ENCODE results near the gene PLCG1.

- TF ChIP-seq CTCF (IDR thresholded peaks at IDR 0.05), result no peak
- no peak for TF ChIP-seq POLR2A (IDR thresholded peaks at IDR 0.05)
Measured at GRCh38 chr20:41182296-41183212, 45.2 kb downstream of the PLCG1 start.

All from adrenal gland (tissue), 5 donors.